Kasumi-1 (cell line): Measurements from ENCODE around the gene LRRC58.
"Not testable (repeated sequence)": the region's sequence is repeated elsewhere in the genome, so short reads cannot be mapped to it uniquely, and the experiment has no call there.

Source experiments
- DNase-seq, 2 experiments: peaks; one replicate each; lab custom pipeline; 2025; lab: John Stamatoyannopoulos, UW

LRRC58 gene

GRCh38 chr3:120348991-120349854 is at the start of gene LRRC58:
Gene LRRC58, minus strand, starts transcription at chr3:120349354. Its CDS starts 111 bp downstream, at chr3:120349243.
- DNase-seq = peak; percentile 77 to 87

- no peak for DNase-seq
Measured at GRCh38 chr3:120396469-120396868, 47.3 kb upstream of the LRRC58 start.

DNA sequence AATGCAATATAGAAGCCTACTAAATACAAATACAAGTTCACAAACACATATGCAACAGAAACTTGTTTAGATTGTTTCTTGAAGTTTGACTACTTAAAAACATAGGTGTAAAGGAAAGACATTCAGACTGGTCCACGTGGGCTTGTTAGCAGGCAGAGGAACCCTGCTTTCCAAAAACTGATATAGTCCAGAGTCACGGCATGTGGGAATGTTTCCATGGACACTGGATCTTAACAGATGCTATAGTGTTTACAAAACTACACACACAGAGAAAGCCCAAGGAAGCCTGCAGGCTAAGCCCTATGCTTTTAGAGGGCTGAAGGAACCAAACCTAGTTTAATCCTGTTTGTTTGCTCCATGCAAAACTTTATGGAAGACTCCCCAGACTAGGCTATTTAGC is 45.2 kb upstream of the LRRC58 start:
- no peak for DNase-seq

GRCh38 chr3:120393761-120394160 is 44.6 kb upstream of the LRRC58 start:
- DNase-seq = no peak

DNA sequence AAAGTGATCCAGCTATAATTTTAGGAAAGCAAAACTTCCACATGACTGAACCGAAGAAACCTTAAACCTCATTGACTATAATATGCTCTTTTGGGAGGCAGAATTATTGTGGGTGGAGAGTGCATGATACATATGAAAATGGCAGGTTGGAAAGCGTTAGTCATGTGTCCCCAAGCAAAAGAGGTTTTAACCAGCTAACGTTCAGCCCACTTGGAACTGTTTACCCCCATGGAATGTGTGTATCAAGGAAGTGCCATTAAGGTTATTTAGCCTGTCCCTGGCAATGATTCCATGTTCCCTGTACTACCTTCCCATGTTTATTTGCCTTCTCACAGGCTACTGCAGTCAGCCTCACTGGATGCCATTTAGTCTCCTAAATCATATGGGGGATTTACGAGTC is 44.1 kb upstream of the LRRC58 start:
- no peak for DNase-seq

DNA sequence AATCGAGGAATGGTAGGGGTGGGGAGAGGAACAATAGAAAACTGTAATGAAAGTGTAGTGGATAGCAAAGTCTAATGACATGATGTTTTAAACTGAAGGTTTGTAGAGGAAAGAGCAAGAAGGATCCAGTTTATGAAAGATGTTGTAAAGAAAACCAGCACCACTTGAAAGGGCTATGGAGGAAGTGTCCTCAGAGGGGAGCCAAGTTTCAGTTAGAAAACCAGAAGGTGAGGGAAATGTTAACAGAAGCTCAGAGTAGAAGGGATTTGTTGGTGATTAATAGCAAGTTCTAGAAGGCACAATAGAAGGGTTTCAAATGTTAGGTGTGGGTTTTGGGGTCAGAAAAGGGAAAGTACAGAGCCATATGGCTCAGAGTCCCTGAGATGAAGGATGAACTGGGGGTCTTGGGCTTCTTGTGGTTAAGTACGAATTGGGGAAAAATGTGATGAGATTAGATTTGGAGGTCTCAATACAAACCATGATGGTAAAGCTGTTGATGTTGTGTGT is 33.8 kb upstream of the LRRC58 start:
- DNase-seq = no peak

GRCh38 chr3:120381503-120381902 is 32.3 kb upstream of the LRRC58 start:
- no peak for DNase-seq

GRCh38 chr3:120377948-120378347 is 28.8 kb upstream of the LRRC58 start:
- DNase-seq = not testable (repeated sequence)

DNA sequence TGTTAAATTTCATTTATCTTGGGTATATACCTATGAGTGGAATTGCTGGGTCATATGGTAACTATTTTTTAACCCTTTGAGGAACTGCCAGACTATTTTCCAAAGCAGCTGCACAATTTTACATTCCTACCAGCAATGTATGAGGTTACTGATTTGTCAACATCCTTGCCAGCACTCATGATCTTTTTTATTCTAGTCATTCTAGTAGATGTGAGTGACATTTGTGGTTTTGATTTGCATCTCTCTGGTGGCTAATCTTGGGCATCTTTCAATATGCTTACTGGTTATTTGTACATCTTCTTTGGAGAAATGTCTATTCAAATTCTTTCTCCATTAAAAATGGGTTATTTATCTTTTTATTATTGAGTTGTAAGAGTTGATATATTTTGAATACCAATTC is 21.3 kb upstream of the LRRC58 start:
- DNase-seq = no peak

DNA sequence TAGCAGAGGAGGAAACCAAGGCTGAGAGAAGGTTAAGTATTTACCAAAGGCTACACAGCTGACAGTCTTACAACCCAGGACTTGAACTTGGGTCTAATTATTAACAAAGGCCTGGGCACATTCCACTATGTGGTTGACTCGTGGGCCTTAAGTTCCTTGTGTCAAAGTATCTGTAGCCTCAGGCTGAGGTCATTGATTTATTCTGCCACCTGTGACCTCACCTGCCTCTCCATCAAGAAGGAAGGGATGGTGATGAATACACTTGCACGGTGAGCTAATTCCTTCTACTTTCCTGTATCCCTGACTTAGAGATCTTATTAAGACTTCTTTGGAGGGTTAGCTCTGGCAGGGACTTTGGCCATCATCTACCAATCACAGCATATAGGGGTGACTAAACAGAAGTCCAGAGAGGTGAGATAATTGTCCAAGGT is 19.9 kb upstream of the LRRC58 start:
- DNase-seq = no peak

GRCh38 chr3:120368172-120368571 is 19.0 kb upstream of the LRRC58 start:
- DNase-seq = no peak

DNA sequence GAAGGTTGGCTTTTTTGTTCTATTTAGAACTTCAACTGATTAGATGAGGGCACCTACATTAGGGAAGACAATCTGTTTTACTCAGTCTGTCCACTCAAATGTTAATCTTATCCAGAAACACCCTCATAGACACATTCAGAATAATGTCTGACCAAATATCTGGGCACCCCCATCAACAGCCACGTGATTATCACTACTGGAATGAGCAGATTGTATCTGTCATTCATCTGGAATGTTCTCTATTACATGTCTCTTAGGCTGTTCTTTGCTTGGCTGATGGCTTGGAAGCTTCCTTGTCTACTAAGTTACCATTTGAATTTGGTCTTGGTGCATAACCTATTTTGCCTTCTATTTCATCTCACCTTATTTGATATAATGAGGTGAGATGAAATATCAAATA is 15.7 kb upstream of the LRRC58 start:
- DNase-seq = no peak

- DNase-seq = no peak
Measured at GRCh38 chr3:120364101-120364500, 14.9 kb upstream of the LRRC58 start.

DNA sequence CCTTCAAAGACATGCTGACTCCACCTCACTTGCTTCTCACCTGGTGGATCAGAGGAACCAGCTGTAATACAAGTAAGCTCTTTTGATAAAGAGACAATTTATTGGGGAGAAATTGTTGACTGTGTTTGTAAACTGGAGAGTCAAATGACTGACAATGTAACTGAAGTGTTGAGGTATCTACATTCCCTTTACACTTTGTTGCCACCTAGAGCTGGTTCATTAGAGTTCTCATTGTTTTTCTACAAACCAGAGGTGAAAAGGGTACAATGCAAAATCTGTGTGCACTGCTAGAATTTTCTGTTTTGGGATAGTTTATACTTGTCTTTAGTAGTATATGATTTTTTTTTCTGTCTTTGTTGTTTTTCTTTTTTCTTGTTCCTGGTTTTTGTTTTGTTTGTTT is 8.7 kb upstream of the LRRC58 start:
- no peak for DNase-seq

- no peak for DNase-seq
Measured at GRCh38 chr3:120355486-120355885, 6.3 kb upstream of the LRRC58 start.

DNA sequence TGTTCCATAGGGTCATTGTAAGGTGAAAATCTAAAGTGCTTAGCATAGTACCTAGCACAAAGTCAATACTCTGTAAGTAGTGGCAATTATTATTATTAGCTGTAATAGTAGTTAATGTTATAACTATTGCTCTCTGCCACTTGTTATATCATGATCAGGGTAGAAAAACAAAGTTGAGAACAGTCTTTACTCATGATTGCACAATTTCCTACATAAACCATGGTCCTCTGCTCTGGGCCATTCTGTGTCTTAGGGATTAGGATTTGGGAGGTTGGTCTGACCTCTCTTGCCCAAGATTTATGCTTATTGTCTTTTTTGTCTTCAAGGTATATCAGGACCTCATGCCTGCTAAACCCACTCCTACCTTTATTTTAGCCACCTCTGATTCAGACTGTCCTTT is 4.3 kb upstream of the LRRC58 start:
- no peak for DNase-seq

DNA sequence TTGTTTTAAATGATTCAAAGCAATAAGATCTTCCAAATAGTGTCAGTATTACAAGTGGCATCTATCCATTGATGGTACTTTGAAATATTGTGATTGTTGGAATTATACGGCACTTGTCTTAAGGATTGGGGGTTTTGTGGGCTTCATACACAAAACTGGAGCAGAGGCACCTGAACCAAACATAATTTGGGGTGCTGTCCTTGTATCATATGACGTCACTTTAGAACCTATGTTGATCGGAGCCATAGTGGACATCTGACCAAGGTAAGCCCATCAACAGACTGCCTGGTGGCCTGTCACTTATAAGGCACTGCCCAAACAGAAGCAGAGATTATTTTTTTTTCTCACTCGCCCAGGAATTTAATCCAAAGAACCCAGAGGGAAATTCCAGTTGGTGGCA is 2.9 kb upstream of the LRRC58 start:
- no peak for DNase-seq

DNA sequence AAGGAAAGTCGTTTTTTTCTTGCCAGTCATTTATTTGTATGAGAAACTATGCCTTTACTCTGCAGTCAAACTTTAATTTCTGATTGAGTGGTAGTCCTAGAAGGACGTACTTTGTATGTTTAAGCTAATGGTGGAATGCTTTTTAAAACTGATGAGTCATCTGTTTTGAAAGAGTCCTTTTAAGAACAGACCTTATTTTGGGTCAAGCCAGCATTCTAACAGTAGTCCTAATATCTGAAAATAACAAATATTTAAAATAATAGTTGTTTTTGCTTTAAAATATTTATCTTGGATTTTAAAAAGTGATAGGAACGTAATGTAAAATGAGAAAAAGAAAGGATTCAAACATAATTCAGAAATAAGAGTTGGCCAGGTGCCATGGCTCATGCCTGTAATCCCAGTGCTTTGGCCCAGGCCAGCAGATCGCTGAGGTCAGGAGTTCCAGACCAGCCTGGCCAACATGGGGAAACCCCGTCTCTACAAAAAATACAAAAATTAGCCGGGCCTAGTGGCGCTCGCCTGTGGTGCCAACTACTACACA is 1.3 kb upstream of the LRRC58 start:
- DNase-seq = peak in 1 of 2 experiments; percentile 12

DNA sequence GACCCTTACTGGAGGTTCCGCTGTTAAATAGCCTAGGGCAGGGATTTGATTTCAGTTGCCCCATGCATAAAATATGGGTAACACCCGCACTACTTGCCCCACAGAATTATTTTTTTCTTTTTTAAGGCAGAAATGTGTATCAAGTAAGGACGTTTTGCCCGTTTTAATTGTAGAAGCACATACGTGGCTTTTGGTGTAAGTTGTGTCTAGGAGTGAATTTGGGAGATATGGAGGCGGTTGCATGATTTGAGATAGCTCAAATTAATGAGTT is 636 bp upstream of the LRRC58 start:
- DNase-seq = peak; percentile 33 to 49

- DNase-seq = peak; percentile 50 to 53
Measured at GRCh38 chr3:120348065-120348990, 826 bp downstream of the LRRC58 start.

DNA sequence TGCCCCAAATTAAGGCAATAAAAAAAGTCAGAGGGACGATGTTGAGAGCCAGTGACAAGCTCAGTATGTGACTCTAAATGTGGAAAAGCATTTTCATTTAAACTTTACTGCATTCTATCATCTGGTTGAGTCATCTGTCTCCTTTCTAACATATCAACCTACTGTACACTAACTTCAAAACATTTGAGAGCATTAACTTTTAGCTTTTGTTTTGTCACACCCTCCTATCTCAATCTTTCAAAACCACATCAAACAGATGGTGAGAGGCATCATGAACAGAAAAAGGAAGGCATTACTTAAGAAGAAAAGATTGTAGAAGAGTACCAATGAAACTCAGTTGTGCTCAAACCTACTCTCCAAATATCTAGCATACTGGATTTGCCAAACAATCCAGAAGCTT is 4.8 kb downstream of the LRRC58 start:
- no peak for DNase-seq

DNA sequence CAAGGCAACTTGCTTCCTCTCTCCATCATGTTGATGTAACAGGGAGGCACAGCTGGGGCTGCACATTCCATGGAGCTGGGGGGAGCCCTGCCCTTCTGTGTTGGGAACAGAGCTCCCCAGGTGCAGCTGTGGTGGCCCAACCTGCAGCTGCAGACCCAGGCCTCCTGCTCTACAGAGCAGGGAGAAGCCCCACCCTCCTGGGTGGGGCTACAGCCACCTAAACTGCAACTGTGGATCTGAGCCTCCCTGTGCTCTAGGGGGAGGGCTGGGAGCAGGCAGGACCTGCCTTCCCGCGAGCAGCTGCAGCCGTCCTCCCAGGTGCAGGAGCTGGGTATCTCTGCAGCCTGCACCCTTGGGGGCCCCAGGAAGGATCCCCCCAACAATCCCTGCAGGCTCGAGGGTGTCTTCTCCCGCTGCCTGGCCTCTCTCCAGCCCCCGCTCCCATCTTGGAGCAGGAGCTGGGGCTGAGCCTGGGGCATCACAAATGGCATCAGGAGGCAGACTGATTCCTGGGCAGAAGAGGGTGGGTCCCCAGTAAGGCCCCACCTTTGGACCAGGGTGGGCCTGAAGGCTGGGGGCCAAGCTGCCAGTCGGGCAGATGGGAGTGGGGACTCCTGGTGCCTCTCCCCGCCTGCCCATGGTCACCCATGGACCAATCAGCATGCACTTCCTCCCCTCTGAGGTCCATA is 7.4 kb downstream of the LRRC58 start:
- DNase-seq = no peak
